ENCODE measurements around the gene CCDC38.

The CCDC38 gene

GRCh38 chr12:95830335-95831089 is 111.9 kb downstream of the CCDC38 start:
- no peak for DNase-seq

DNA sequence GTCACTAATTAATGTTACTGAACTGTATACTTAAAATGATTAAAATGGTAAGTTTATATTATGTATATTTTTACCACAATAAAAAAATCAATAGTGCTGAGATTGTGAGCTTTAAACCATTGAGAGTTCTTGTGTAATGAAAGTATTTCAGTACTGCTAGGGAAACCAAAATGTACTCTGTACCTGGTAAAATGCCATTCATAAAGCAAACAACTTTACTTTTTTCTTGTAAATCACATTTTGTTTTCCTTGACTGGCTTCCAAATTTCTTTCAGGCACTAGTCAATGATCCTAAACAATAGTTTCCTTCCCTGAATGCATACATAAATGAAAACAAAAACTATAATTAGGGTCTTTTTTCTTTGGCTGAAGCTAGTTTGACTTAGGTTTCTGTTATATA is 113.0 kb downstream of the CCDC38 start:
- DNase-seq, result no peak

- DNase-seq, result no peak
These were observed 122.2 kb downstream of the CCDC38 start for GRCh38 chr12:95820096-95820703.

Data from activated T-cell treated with anti-CD3 and anti-CD28 coated beads, Interleukin-2, amount 50 U/mL, for 1 hour (primary cell).